HCT116 (cell line): ENCODE results near the gene MADCAM1. TPM values are rescaled to one million over a fixed set of nuclear protein-coding genes. Genes with fewer than 3 reads are reported as not detected.

Experiments
- ATAC-seq: fragments of 200-7000 bp; cut with Tn5 transposase; 2 replicates; pipeline ENCODE4 v1.9.1; 2020; ENCODE audit warnings: mild to moderate bottlenecking, moderate library complexity
- BruUV-seq: library from RNA; stranded (reverse); fragments of 400-500 nt; replicated peaks from 2 replicates; lab custom pipeline; 2021; lab: Mats Ljungman, UMichigan
- CTCF ChIA-PET: fragments of 300-600 bp; sonication (Branson Sonifier 250); formaldehyde crosslinking; loops from one replicate; lab custom pipeline; 2021; ENCODE audit warnings: antibody characterized with exemption; lab: Charles Lee
- POLR2A ChIA-PET: fragments of 300-600, 350-600 bp; sonication (Branson Sonifier 250); formaldehyde crosslinking; loops from one replicate; lab custom pipeline; 2021; ENCODE audit warnings: antibody characterized with exemption; lab: Charles Lee
- RAD21 ChIA-PET, 2 experiments: fragments of 300-600 bp; sonication (Branson Sonifier 250); formaldehyde crosslinking; loops; one replicate each; lab custom pipeline; 2023; ENCODE audit warnings: low total read pairs in 2 of 2; ENCODE audit not compliant: uncharacterized antibody in 2 of 2, unreplicated experiment in 2 of 2, low non-redundant PET in 1 of 2; lab: Charles Lee
- DNase-seq: peaks from one replicate; pipeline ENCODE4 v3.0.0-alpha.2; 2010; ENCODE audit warnings: low read depth, low spot score
- H2AFZ ChIP-seq: fragments of 200-600 bp; shearing (Covaris generic), sonication (generic); 2 replicates; pipeline ENCODE4 v1.6.1; 2017; ENCODE audit warnings: low read depth, mixed run types, mixed read lengths, antibody characterized with exemption, low read length; ENCODE audit not compliant: poor library complexity, severe bottlenecking
- H3K27ac ChIP-seq: 2 replicates; pipeline ENCODE4 v1.5.1; 2012; ENCODE audit warnings: low read depth, low read length
- H3K27me3 ChIP-seq: fragments of 200-600 bp; sonication (generic); 2 replicates; pipeline ENCODE4 v1.6.1; 2016; ENCODE audit warnings: mixed run types, low read length, mixed read lengths; ENCODE audit not compliant: insufficient read depth
- H3K36me3 ChIP-seq, 2 experiments: fragments of 200-500 bp in 1 of 2; fragments of 200-600 bp in 1 of 2; sonication (Bioruptor generic) in 1 of 2; sonication (generic) in 1 of 2; 2 replicates each; pipeline versions ENCODE4 v1.5.1 to v1.6.1; 2014 to 2016; ENCODE audit warnings: low read length in 2 of 2, inconsistent platforms in 1 of 2, mixed read lengths in 1 of 2, mixed run types in 1 of 2; ENCODE audit not compliant: insufficient read depth in 2 of 2, control insufficient read depth in 1 of 2
- H3K4me1 ChIP-seq, 2 experiments: fragments of 200-600 bp in 1 of 2; sonication (generic) in 1 of 2; 2 replicates each; pipeline versions ENCODE4 v1.5.1 to v1.6.1; 2012 to 2017; ENCODE audit warnings: low read length in 2 of 2, inconsistent platforms in 1 of 2, mild to moderate bottlenecking in 1 of 2, mixed read lengths in 1 of 2, mixed run types in 1 of 2, moderate library complexity in 1 of 2; ENCODE audit not compliant: insufficient read depth in 2 of 2, control insufficient read depth in 1 of 2
- H3K4me2 ChIP-seq: fragments of 200-600 bp; sonication (generic); 2 replicates; pipeline ENCODE4 v1.6.1; 2017; ENCODE audit warnings: mixed run types, low read length, mixed read lengths
- H3K4me3 ChIP-seq, 2 experiments: fragments of 200-600 bp in 1 of 2; sonication (generic) in 1 of 2; replicated peaks in 1 of 2; 2 replicates each; pipeline ENCODE4 v1.5.1; 2011 to 2016; ENCODE audit warnings: low read length in 2 of 2, control low read depth in 1 of 2, low read depth in 1 of 2, mild to moderate bottlenecking in 1 of 2, mixed read lengths in 1 of 2, mixed run types in 1 of 2
- H3K79me2 ChIP-seq: fragments of 200-600 bp; sonication (generic); 2 replicates; pipeline ENCODE4 v1.6.1; 2017; ENCODE audit warnings: mild to moderate bottlenecking, mixed run types, low read length, moderate library complexity, mixed read lengths; ENCODE audit not compliant: insufficient read depth
- H3K9ac ChIP-seq: fragments of 200-600 bp; sonication (generic); 2 replicates; pipeline ENCODE4 v1.6.1; 2016; ENCODE audit warnings: low read length, mixed read lengths
- H3K9me2 ChIP-seq: fragments of 200-600 bp; sonication (generic), shearing (Covaris generic); 2 replicates; pipeline ENCODE4 v1.6.1; 2017; ENCODE audit warnings: mixed run types, mild to moderate bottlenecking, moderate library complexity; ENCODE audit not compliant: insufficient read depth
- H3K9me3 ChIP-seq, 2 experiments: fragments of 200-500 bp in 1 of 2; fragments of 200-600 bp in 1 of 2; sonication (Bioruptor generic) in 1 of 2; sonication (generic) in 1 of 2; 2 replicates each; pipeline ENCODE4 v1.6.1; 2014 to 2017; ENCODE audit warnings: low read length in 2 of 2, mixed read lengths in 2 of 2, inconsistent platforms in 1 of 2, low read depth in 1 of 2, mild to moderate bottlenecking in 1 of 2, mixed run types in 1 of 2, moderate library complexity in 1 of 2; ENCODE audit not compliant: control insufficient read depth in 1 of 2, insufficient read depth in 1 of 2
- H4K20me1 ChIP-seq: fragments of 200-600 bp; sonication (generic), shearing (Covaris generic); 2 replicates; pipeline ENCODE4 v1.6.1; 2017; ENCODE audit warnings: mixed run types, mild to moderate bottlenecking, moderate library complexity; ENCODE audit not compliant: insufficient read depth
- CBX3 ChIP-seq: IDR thresholded peaks from 2 replicates; pipeline ENCODE4 v1.6.1; 2012; ENCODE audit warnings: low read depth
- EGR1 ChIP-seq: IDR thresholded peaks from 2 replicates; pipeline ENCODE4 v1.6.1; 2012; ENCODE audit warnings: low read depth
- EZH2 ChIP-seq: fragments of 200-600 bp; sonication (generic); IDR thresholded peaks from 2 replicates; pipeline ENCODE4 v1.6.1; 2017; ENCODE audit warnings: antibody characterized with exemption, mixed run types
- EZH2phosphoT487 ChIP-seq: fragments of 200-600 bp; IDR thresholded peaks from 2 replicates; pipeline ENCODE4 v1.6.1; 2018; ENCODE audit warnings: antibody characterized with exemption, borderline replicate concordance
- FOSL1 ChIP-seq: IDR thresholded peaks from 2 replicates; pipeline ENCODE4 v1.6.1; 2012; ENCODE audit warnings: low read depth
- POLR2AphosphoS5 ChIP-seq: IDR thresholded peaks from 2 replicates; pipeline ENCODE4 v1.6.1; 2011; ENCODE audit warnings: mild to moderate bottlenecking, low read depth, low read length, moderate library complexity
- RAD21 ChIP-seq: IDR thresholded peaks from 2 replicates; pipeline ENCODE4 v1.6.1; 2012; ENCODE audit warnings: low read depth, mild to moderate bottlenecking
- REST ChIP-seq: IDR thresholded peaks from 2 replicates; pipeline ENCODE4 v1.6.1; 2012; ENCODE audit warnings: low read depth
- SRF ChIP-seq: IDR thresholded peaks from 2 replicates; pipeline ENCODE4 v1.6.1; 2012; ENCODE audit warnings: low read depth
- YY1 ChIP-seq: IDR thresholded peaks from 2 replicates; pipeline ENCODE4 v1.6.1; 2011; ENCODE audit warnings: low read length, low read depth, moderate library complexity, mild to moderate bottlenecking; ENCODE audit not compliant: insufficient replicate concordance; ENCODE audit errors: extremely low read depth
- ZFX ChIP-seq: fragments of 450-650 bp; IDR thresholded peaks from 2 replicates; pipeline ENCODE4 v1.6.1; 2017
- ZNF274 ChIP-seq: fragments of 200-500 bp; sonication (Bioruptor generic); IDR thresholded peaks from 2 replicates; pipeline ENCODE4 v1.6.1; 2014; ENCODE audit warnings: mild to moderate bottlenecking, low read depth, low read length, inconsistent platforms
- intact Hi-C: fragments of 100-400 bp; cut with micrococcal nuclease; formaldehyde crosslinking; loops from 2 replicates; pipeline ENCODE4 v1.10.0; 2022
- total RNA-seq: library from RNA; stranded (reverse); gene quantifications from one replicate; pipeline ENCODE4 v1.2.1, GENCODE V29; 2021; ENCODE audit not compliant: unreplicated experiment
- TF ChIP-seq, protein P1 (sequence below): IDR thresholded peaks from 2 replicates; pipeline ENCODE4 v1.6.1; 2011; ENCODE audit warnings: mild to moderate bottlenecking, low read length, moderate library complexity; ENCODE audit not compliant: insufficient replicate concordance; ENCODE audit errors: extremely low read depth

Gene MADCAM1
- total RNA-seq, 1 experiment from 2014 or later, result 0.57 TPM

DNA sequence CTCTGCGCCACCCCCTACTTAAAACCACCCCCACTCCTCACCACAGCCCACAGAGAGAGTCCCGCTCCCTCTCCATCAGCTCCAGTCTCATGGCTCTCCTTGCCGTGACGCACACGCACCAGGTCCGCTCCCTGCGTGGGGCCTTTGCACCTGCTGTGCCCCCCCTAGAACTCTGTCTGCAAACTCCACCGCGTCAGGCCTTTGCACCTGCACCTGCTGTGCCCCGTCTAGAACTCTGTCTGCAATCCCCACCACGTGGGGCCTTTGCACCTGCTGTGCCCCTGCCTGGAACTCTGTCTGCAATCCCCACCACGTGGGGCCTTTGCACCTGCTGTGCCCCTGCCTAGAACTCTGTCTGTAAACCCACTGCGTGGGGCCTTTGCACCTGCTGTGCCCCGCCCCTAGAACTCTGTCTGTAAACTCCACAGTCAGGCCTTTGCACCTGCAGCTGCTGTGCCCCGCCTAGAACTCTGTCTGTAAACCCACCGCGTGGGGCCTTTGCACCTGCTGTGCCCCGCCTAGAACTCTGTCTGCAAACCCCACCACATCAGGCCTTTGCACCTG, 39.7 kb upstream of the MADCAM1 start:
- ChIA-PET CTCF (no interaction called here), POLR2A (no interaction called here), RAD21 (no interaction called here)
- DNase-seq (no peak), ATAC-seq (no peak)
- intact Hi-C loops, result no loop called here
- Histone ChIP-seq H3K9me3 (no peaks in the 10 kb centered on the region), H3K9ac (no peak overlapping the region), H3K36me3 (no peaks in the 10 kb centered on the region), H2AFZ (no peak overlapping the region), H3K4me2 (no peak overlapping the region), H3K4me1 (peaks cover 2 to 15% of the 10 kb centered on the region in 2 experiments; a peak in 2 of 4 replicates), H3K79me2 (no peaks in the 10 kb centered on the region), H3K27me3 (no peaks in the 10 kb centered on the region), H3K27ac (no peak overlapping the region), H3K4me3 (no peak overlapping the region), H3K9me2 (no peaks in the 10 kb centered on the region), H4K20me1 (no peaks in the 10 kb centered on the region)
- TF ChIP-seq YY1 (no peak), CBX3 (no peak), RAD21 (no peak)
- TF ChIP-seq, protein P1, sequence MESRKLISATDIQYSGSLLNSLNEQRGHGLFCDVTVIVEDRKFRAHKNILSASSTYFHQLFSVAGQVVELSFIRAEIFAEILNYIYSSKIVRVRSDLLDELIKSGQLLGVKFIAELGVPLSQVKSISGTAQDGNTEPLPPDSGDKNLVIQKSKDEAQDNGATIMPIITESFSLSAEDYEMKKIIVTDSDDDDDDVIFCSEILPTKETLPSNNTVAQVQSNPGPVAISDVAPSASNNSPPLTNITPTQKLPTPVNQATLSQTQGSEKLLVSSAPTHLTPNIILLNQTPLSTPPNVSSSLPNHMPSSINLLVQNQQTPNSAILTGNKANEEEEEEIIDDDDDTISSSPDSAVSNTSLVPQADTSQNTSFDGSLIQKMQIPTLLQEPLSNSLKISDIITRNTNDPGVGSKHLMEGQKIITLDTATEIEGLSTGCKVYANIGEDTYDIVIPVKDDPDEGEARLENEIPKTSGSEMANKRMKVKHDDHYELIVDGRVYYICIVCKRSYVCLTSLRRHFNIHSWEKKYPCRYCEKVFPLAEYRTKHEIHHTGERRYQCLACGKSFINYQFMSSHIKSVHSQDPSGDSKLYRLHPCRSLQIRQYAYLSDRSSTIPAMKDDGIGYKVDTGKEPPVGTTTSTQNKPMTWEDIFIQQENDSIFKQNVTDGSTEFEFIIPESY, result no peak
- no TSS peak for BruUV-seq

- Histone ChIP-seq H3K27me3 (no peaks in the 10 kb centered on the region), H3K27ac (no peak overlapping the region), H3K4me2 (no peak overlapping the region), H3K36me3 (no peaks in the 10 kb centered on the region), H4K20me1 (no peaks in the 10 kb centered on the region), H3K9me3 (no peaks in the 10 kb centered on the region), H2AFZ (no peak overlapping the region), H3K9ac (no peak overlapping the region), H3K79me2 (no peaks in the 10 kb centered on the region), H3K9me2 (no peaks in the 10 kb centered on the region), H3K4me1 (peaks cover 7 to 24% of the 10 kb centered on the region in 2 experiments; a peak in 3 of 4 replicates), H3K4me3 (no peak overlapping the region)
- RAD21 ChIA-PET, result no interaction called here
- BruUV-seq, result no TSS peak
- POLR2A ChIA-PET, result no interaction called here
- intact Hi-C loops, result no loop called here
- CTCF ChIA-PET, result no interaction called here
- DNase-seq (no peak), ATAC-seq (no peak)
- TF ChIP-seq POLR2AphosphoS5 (no peak), FOSL1 (no peak), EGR1 (no peak), REST (no peak), ZNF274 (no peak), EZH2phosphoT487 (no peak), ZFX (no peak), SRF (no peak), EZH2 (no peak)
- TF ChIP-seq, protein P1, result no peak
Measured at GRCh38 chr19:457636-458035, 38.6 kb upstream of the MADCAM1 start.
